Natural killer cell treated with Interleukin-12 subunit alpha and Interleukin-12 subunit beta and Interleukin-15 and Interleukin-18, amount 100 ng/mL, for 72 hours (primary cell): Measurements from ENCODE around the gene RAD54L. TPM values are rescaled to one million over a fixed set of nuclear protein-coding genes. Genes with fewer than 3 reads are reported as not detected.
"Not testable (repeated sequence)": the region's sequence is repeated elsewhere in the genome, so short reads cannot be mapped to it uniquely, and the experiment has no call there.

Source experiments
- ATAC-seq, 2 donors: fragments of 150-1000 bp; cut with Tn5 transposase in 1 of 2; sonication (Bioruptor Pico), chemical (Tn5 transposase) in 1 of 2; 2 replicates each; pipeline ENCODE4 v1.10.0; 2021
- DNase-seq: peaks from one replicate; pipeline ENCODE4 v3.0.0; 2022; ENCODE audit warnings: low spot score
- H3K27ac Mint-ChIP-seq, 2 donors: 1 replicate in 1 of 2; 2 replicates in 1 of 2; pipeline ENCODE4 v1.8.0; 2022; ENCODE audit warnings: mixed read lengths in 2 of 2, mild to moderate bottlenecking in 1 of 2, moderate library complexity in 1 of 2
- H3K27me3 Mint-ChIP-seq, 2 donors: 1 replicate in 1 of 2; 2 replicates in 1 of 2; pipeline ENCODE4 v1.8.0; 2022; ENCODE audit warnings: mixed read lengths in 2 of 2
- H3K36me3 Mint-ChIP-seq: one replicate; pipeline ENCODE4 v1.8.0; 2022; ENCODE audit warnings: mixed read lengths
- H3K4me1 Mint-ChIP-seq, 2 donors: 1 replicate in 1 of 2; 2 replicates in 1 of 2; pipeline ENCODE4 v1.8.0; 2022; ENCODE audit warnings: low read depth in 2 of 2, mixed read lengths in 2 of 2, mild to moderate bottlenecking in 1 of 2
- H3K4me3 Mint-ChIP-seq: one replicate; pipeline ENCODE4 v1.8.0; 2022; ENCODE audit warnings: mixed read lengths
- H3K9me3 Mint-ChIP-seq: 2 replicates; pipeline ENCODE4 v1.8.0; 2022; ENCODE audit warnings: mixed read lengths
- total RNA-seq, 2 donors: library from RNA; stranded (reverse); gene quantifications; one replicate each; pipeline ENCODE4 v1.2.3, GENCODE V29; 2022

Gene RAD54L
- total RNA-seq, 2 donors from 2014 or later, result 23.3 to 87.5 TPM

DNA sequence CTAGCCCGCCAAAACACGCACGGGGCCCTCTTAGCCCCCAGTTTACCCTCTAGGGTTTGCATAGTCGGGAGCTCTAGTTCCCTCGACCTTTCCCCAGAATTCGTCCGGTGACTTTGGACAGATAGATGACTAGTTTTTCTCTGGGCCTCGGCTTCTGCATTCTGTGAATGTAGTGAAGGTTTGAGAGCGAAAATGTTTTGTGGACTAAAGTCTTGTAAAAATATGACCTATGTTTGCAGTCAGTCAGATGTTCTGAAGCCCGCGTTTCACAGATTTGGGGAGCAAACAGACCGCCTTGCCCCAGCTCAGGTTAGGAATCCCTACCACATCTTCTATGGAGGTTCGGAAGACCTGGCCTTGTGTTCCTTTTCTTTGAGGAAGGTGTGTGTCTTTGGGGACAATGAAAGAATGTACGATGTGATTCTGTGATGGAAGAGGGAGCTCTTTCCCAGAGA, 56.3 kb downstream of the RAD54L start:
- H3K27ac Mint-ChIP-seq, result peak overlapping the region; percentile 95 to 98
- peaks cover 38 to 40% of the 10 kb centered on the region in 2 donors for H3K4me1 Mint-ChIP-seq
- DNase-seq (no peak), ATAC-seq (no peak)
- peaks cover 9% of the 10 kb centered on the region for H3K36me3 Mint-ChIP-seq
- H3K4me3 Mint-ChIP-seq, result peak overlapping the region; percentile 99
- H3K27me3 Mint-ChIP-seq, result no peaks in the 10 kb centered on the region
- no peaks in the 10 kb centered on the region for H3K9me3 Mint-ChIP-seq

DNA sequence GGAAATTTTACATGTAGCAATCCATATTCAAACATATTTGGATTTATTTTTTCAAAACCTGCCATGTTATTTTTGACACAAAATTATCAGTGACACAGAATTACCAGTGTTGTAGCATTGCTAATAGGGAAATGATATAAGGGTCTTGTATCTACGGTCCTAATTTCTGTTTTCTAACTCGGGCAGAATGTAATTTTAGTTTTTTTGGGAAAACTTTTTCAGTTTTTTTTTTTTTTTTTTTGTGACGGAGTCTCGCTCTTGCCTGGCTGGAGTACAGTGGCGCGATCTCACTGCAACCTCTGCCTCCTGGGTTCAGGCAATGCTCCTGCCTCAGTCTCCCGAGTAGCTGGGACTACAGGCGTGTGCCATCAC, 58.6 kb downstream of the RAD54L start:
- Mint-ChIP-seq H3K9me3 (no peaks in the 10 kb centered on the region), H3K27ac (no peak overlapping the region), H3K4me3 (peak overlapping the region; percentile 34), H3K4me1 (peaks cover 24 to 28% of the 10 kb centered on the region in 2 donors), H3K27me3 (no peaks in the 10 kb centered on the region), H3K36me3 (peaks cover 18% of the 10 kb centered on the region)
- ATAC-seq (no peak), DNase-seq (no peak)

DNA sequence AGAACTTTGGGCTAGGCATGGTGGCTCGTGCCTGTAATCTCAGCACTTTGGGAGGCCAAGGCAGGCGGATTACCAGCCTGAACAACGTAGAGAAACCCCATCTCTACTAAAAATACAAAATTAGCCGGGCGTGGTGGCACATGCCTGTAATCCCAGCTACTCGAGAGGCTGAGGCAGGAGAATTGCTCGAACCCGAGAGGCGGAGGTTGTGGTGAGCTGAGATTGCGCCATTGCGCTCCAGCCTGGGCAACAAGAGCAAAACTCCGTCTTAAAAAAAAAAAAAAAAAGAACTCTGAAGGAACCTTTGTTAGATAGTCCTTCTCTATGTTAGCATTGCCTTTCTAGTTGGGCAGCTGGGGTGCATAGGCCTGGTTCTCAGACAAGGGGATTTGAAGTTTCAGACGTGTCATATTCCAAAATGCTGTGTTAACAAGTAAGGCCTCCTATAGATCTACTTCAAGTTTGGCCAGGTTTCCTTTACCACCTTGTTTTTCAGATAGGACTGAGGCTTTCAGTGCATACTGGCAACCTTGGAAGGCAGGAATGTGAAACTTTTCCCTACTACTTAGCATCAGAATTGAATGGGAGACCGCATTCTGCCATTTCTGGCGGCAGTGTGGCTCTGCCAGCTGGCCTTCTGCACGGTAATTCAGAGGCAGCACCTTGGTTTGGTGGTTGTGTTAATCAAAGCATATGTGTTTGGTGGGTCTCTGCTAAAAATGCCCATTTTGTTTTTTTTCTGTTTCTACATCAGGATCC, 62.0 kb downstream of the RAD54L start:
- no peak overlapping the region for H3K27ac Mint-ChIP-seq
- H3K4me1 Mint-ChIP-seq, result peaks cover 14 to 17% of the 10 kb centered on the region in 2 donors
- no peaks in the 10 kb centered on the region for H3K9me3 Mint-ChIP-seq
- ATAC-seq, result no peak
- no peaks in the 10 kb centered on the region for H3K27me3 Mint-ChIP-seq
- no peak for DNase-seq
- H3K36me3 Mint-ChIP-seq, result peaks cover 17% of the 10 kb centered on the region
- no peak overlapping the region for H3K4me3 Mint-ChIP-seq

DNA sequence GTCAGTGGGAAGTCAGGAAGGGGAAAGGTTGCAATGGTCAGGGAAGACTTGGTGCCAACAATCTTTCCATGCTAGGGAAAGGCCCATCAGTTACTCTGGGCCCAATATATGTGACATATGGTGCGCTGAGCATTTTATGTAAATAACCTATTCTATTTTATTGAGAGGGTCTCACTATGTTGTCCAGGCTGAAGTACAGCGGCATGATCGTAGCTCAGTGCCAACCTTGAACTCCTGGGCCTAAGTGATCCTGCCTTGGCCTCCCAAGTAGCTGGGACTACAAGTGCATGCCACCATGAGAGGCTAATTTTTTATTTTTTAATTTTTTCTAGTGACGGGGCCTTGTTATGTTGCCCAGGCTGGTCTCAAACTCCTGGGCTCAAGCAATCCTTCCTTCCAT, 62.8 kb downstream of the RAD54L start:
- Mint-ChIP-seq H3K27ac (no peak overlapping the region), H3K4me1 (peaks cover 14% of the 10 kb centered on the region in 2 donors), H3K4me3 (no peak overlapping the region), H3K36me3 (peaks cover 17% of the 10 kb centered on the region), H3K9me3 (no peaks in the 10 kb centered on the region), H3K27me3 (no peaks in the 10 kb centered on the region)
- ATAC-seq (no peak), DNase-seq (no peak)

DNA sequence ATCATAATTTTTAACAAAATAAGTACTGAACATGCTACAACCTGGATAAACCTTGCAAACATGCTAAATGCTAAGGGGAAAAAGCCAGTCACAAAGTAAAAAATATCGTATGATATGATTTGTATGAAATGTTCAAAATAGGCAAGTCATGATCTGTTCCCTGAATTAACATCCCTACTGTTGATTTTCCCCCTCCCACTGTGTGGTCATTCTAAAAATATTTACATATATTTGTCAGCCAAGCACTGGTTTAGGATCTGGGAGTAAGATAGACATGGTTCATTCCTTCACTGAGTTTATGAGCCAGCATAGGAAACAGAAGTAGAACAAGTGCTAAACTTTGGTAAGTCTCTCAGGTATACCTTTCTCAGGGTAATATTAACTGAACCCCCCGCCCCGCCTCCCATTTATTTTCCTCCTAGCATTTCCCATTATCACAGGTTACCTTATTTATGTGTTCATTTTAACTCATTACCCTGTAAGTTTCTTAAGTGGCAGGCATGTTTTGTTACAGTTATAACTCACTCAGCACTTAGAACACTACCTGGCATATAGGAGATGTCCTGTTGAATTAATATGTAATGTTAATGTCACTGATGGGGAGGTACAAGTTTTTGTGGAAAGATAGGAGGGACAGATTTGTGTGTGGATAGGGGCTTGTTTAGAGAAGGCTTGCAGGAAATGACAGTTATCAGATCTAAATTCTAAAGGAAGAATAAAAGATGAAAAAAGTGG, 68.3 kb downstream of the RAD54L start:
- no peak overlapping the region for H3K4me3 Mint-ChIP-seq
- no peaks in the 10 kb centered on the region for H3K4me1 Mint-ChIP-seq
- H3K9me3 Mint-ChIP-seq, result no peaks in the 10 kb centered on the region
- no peak overlapping the region for H3K27ac Mint-ChIP-seq
- no peaks in the 10 kb centered on the region for H3K27me3 Mint-ChIP-seq
- ATAC-seq (no peak), DNase-seq (no peak)
- peaks cover 11% of the 10 kb centered on the region for H3K36me3 Mint-ChIP-seq

DNA sequence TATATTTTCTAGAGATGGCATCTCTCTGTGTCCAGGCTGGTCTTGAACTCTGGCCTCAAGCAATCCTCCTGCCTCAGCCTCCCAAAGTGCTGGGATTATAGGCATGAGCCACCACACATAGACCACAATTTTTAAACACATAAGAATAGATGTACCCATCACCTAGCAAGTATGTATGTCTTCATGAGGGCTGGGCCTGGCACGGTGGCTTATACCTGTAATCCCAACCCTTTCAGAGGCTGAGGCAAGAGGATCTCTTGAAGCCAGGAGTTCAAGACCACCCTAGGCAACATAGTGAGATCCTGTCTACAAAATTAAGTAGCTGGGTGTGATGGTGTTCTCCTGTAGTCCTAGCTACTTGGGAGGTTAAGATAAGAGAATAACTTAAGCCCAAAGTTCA, 69.8 kb downstream of the RAD54L start:
- Mint-ChIP-seq H3K27me3 (no peaks in the 10 kb centered on the region), H3K36me3 (peaks cover 11% of the 10 kb centered on the region), H3K27ac (no peak overlapping the region), H3K9me3 (no peaks in the 10 kb centered on the region), H3K4me1 (no peaks in the 10 kb centered on the region), H3K4me3 (no peak overlapping the region)
- no peak for DNase-seq
- ATAC-seq, result no peak

DNA sequence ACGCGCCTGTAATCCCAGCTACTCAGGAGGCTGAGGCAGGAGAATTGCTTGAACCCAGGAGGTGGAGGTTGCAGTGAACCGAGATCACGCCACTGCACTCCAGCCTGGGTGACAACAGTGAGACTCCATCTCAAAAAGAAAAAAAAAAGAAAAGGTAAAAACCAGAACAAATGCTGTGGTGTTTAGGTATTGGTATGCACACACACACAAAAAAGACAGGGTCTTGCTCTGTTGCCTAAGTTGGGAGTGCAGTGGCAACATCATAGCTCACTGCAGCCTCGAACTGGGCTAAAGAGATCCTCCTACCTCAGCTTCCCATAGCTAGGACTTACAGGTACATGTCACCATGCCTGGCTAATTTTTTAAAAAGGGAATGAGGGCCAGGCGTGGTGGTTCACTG, 71.7 kb downstream of the RAD54L start:
- not testable (repeated sequence) for H3K27me3 Mint-ChIP-seq, H3K27ac Mint-ChIP-seq, ATAC-seq, H3K4me3 Mint-ChIP-seq, DNase-seq, H3K36me3 Mint-ChIP-seq, H3K9me3 Mint-ChIP-seq, H3K4me1 Mint-ChIP-seq

DNA sequence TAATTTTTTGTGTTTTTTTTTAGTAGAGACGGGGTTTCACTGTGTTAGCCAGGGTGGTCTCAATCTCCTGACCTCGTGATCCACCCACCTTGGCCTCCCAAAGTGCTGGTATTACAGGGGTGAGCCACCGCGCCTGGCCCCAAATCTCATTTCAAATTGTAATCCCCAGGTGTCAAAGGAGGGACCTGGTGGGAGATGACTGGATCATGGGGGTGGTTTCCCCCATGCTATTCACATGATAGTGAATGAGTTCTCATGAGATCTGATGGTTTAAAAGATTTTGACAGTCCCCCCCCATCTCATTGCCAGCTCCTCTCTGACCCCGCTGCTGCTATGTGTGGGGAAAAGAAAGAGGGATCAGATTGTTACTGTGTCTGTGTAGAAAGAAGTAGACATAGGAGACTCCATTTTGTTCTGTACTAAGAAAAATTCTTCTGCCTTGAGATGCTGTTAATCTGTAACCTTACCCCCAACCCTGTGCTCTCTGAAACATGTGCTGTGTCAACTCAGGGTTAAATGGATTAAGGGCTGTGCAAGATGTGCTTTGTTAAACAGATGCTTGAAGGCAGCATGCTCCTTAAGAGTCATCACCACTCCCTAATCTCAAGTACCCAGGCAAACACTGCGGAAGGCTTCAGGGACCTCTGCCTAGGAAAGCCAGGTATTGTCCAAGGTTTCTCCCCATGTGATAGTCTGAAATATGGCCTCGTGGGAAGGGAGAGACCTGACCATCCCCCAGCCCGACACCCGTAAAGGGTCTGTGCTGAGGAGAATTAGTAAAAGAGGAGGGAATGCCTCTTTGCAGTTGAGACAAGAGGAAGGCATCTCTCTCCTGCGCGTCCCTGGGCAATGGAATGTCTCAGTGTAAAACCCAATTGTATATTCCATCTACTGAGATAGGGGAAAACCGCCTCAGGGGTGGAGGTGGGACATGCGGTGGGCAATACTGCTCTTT, 72.7 kb downstream of the RAD54L start:
- not testable (repeated sequence) for H3K36me3 Mint-ChIP-seq, ATAC-seq, H3K9me3 Mint-ChIP-seq, DNase-seq, H3K27me3 Mint-ChIP-seq, H3K4me1 Mint-ChIP-seq, H3K27ac Mint-ChIP-seq, H3K4me3 Mint-ChIP-seq

DNA sequence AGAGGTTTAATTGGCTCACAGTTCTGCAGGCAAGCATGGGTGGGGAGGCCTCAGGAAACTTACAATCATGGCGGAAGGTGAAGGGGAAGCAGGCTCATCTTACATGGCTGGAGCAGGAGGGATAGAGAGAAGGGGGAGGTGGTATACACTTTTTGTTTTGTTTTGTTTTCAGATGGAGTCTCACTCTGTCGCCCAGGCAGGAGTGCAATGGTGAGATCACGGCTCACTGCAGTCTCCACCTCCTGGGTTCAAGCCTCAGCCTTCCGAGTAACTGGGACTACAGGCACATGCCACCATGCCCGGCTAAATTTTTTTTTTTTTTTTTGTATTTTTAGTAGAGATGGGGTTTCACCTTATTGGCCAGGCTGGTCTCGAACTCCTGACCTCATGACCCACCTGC, 74.6 kb downstream of the RAD54L start:
- not testable (repeated sequence) for H3K4me1 Mint-ChIP-seq, H3K36me3 Mint-ChIP-seq, H3K27me3 Mint-ChIP-seq, H3K9me3 Mint-ChIP-seq, H3K4me3 Mint-ChIP-seq, H3K27ac Mint-ChIP-seq, DNase-seq, ATAC-seq

DNA sequence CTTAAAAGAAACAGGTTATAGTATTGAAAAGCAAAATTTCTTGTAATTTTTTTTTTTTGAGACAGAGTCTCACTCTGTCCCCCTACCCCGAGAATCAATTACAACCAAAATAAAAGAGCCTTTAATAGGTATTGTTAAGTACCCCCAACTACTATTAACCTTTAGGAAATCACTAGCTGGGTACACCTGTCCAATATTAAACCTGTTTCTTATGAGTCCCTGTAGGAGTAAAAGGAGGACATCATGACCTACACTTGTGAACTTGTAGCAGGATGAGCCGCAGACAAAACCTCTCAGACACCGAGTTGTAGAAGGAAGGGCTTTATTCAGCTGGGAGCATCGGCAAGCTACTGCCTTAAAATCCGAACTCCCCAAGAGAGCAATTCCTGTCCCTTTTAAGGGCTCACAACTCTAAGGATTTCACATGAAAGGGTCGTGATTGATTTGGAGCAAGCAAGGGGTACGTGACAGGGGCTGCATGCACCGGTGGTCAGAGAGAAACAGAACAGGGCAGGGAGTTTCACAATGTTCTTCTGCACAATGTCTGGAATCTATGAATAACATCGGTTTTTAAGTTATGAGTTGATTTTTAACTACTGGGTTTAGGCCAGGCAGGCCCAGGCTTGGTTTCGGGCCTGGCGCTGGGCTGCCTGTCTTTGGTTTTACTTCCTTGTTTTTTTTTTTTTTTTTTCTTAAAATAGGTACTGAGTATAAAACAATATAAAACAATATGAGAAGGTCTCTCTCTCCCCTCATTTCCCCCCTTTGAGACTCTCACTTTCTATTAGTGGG, 77.9 kb downstream of the RAD54L start:
- not testable (repeated sequence) for H3K9me3 Mint-ChIP-seq, DNase-seq, H3K4me1 Mint-ChIP-seq, ATAC-seq, H3K27me3 Mint-ChIP-seq, H3K4me3 Mint-ChIP-seq, H3K27ac Mint-ChIP-seq, H3K36me3 Mint-ChIP-seq

Other genes with a start within 250 kb of the RAD54L start
- 1 to 10 TPM; 3.3 to 7.4 TPM for gene PIK3R3, start 115.1 kb upstream of the RAD54L start, total RNA-seq
- gene TSPAN1, start 72.7 kb upstream of the RAD54L start, total RNA-seq, result not detected
- not detected for gene P3R3URF, start 71.3 kb upstream of the RAD54L start, total RNA-seq
- gene POMGNT1, start 49.3 kb upstream of the RAD54L start, total RNA-seq, result 10 to 100 TPM; 46.7 to 61.7 TPM
- not detected for gene LURAP1, start 44.4 kb upstream of the RAD54L start, total RNA-seq
- 10 to 100 TPM; 43.2 to 45.5 TPM for gene LRRC41, start 55.9 kb downstream of the RAD54L start, total RNA-seq
- 100 to 1,000 TPM; 236 to 253 TPM for gene UQCRH, start 55.9 kb downstream of the RAD54L start, total RNA-seq
- 10 to 100 TPM; 24.0 to 43.8 TPM for gene NSUN4, start 93.0 kb downstream of the RAD54L start, total RNA-seq
- 1 to 10 TPM; 4.1 to 6.6 TPM for gene FAAH, start 146.6 kb downstream of the RAD54L start, total RNA-seq
- gene DMBX1, start 242.1 kb downstream of the RAD54L start, total RNA-seq, result under 1 TPM; 0.26 to 0.47 TPM